GM19328 (cell line): ENCODE results near the gene CDC7.

Experiments
- ATAC-seq: cut with Tn5 transposase; IDR thresholded peaks from one replicate; pipeline ENCODE4 v1.9.1; 2021; ENCODE audit warnings: mild to moderate bottlenecking, moderate library complexity; ENCODE audit not compliant: unreplicated experiment

CDC7 gene

GRCh38 chr1:91548376-91549040 is 47.9 kb downstream of the CDC7 start:
- no peak for ATAC-seq

GRCh38 chr1:91549041-91549735 is 48.5 kb downstream of the CDC7 start:
- ATAC-seq: no peak

- no peak for ATAC-seq
These were observed 50.3 kb downstream of the CDC7 start for GRCh38 chr1:91550961-91551360.

GRCh38 chr1:91552091-91552490 is 51.4 kb downstream of the CDC7 start:
- ATAC-seq: no peak

- no peak for ATAC-seq
These were observed 51.9 kb downstream of the CDC7 start for GRCh38 chr1:91552596-91552995.

GRCh38 chr1:91553177-91553591 is 52.5 kb downstream of the CDC7 start:
- no peak for ATAC-seq

- no peak for ATAC-seq
These were observed 54.6 kb downstream of the CDC7 start for GRCh38 chr1:91555074-91555730.

- no peak for ATAC-seq
These were observed 55.3 kb downstream of the CDC7 start for GRCh38 chr1:91555821-91556531.

GRCh38 chr1:91556556-91556955 is 55.9 kb downstream of the CDC7 start:
- no peak for ATAC-seq

GRCh38 chr1:91557039-91557690 is 56.5 kb downstream of the CDC7 start:
- ATAC-seq: no peak

GRCh38 chr1:91557826-91558225 is 57.2 kb downstream of the CDC7 start:
- ATAC-seq: no peak

GRCh38 chr1:91559046-91559750 is 58.5 kb downstream of the CDC7 start:
- no peak for ATAC-seq

- ATAC-seq: no peak
These were observed 59.4 kb downstream of the CDC7 start for GRCh38 chr1:91559838-91560565.

- ATAC-seq: no peak
These were observed 64.4 kb downstream of the CDC7 start for GRCh38 chr1:91564888-91565701.

- no peak for ATAC-seq
These were observed 66.9 kb downstream of the CDC7 start for GRCh38 chr1:91567583-91567982.

- ATAC-seq: no peak
These were observed 67.6 kb downstream of the CDC7 start for GRCh38 chr1:91568261-91568660.

- no peak for ATAC-seq
These were observed 68.9 kb downstream of the CDC7 start for GRCh38 chr1:91569411-91570119.

- no peak for ATAC-seq
These were observed 69.4 kb downstream of the CDC7 start for GRCh38 chr1:91570120-91570448.
